Astrocyte (in vitro differentiated cells and primary cell): ENCODE data around the gene RDH5. TPM values are rescaled to one million over a fixed set of nuclear protein-coding genes. Genes with fewer than 3 reads are reported as not detected.

Experiments
- DNase-seq: peaks from one replicate; pipeline ENCODE4 v3.0.0-alpha.2; 2010; ENCODE audit warnings: low read depth
- FAIRE-seq: peaks from 2 replicates; lab custom pipeline; 2011; peaks lifted over from hg19 to GRCh38; lab: Jason Lieb, UNC
- H2AFZ ChIP-seq: 2 replicates; pipeline ENCODE4 v1.6.0; 2012; ENCODE audit warnings: low read depth, low read length, inconsistent platforms
- H3K27ac ChIP-seq: 2 replicates; pipeline ENCODE4 v1.5.1; 2011; ENCODE audit warnings: low read depth, low read length, inconsistent platforms
- H3K27me3 ChIP-seq: 2 replicates; pipeline ENCODE4 v1.6.0; 2011; ENCODE audit warnings: low read length, inconsistent platforms; ENCODE audit not compliant: insufficient read depth
- H3K36me3 ChIP-seq: 2 replicates; pipeline ENCODE4 v1.5.1; 2011; ENCODE audit warnings: low read length, inconsistent platforms; ENCODE audit not compliant: insufficient read depth
- H3K4me1 ChIP-seq: 2 replicates; pipeline ENCODE4 v1.5.1; 2011; ENCODE audit warnings: low read length, inconsistent platforms; ENCODE audit not compliant: insufficient read depth
- H3K4me2 ChIP-seq: 2 replicates; pipeline ENCODE4 v1.6.0; 2012; ENCODE audit warnings: low read length, inconsistent platforms
- H3K4me3 ChIP-seq: 2 replicates; pipeline ENCODE4 v1.5.1; 2011; ENCODE audit warnings: low read depth, mild to moderate bottlenecking, low read length, inconsistent platforms; ENCODE audit not compliant: insufficient read depth
- H3K79me2 ChIP-seq: 2 replicates; pipeline ENCODE4 v1.6.0; 2012; ENCODE audit warnings: mild to moderate bottlenecking, low read length, inconsistent platforms; ENCODE audit not compliant: insufficient read depth
- H3K9ac ChIP-seq: 2 replicates; pipeline ENCODE4 v1.6.0; 2012; ENCODE audit warnings: mild to moderate bottlenecking, low read length, inconsistent platforms
- H3K9me3 ChIP-seq: 2 replicates; pipeline ENCODE4 v1.5.1; 2012; ENCODE audit warnings: low read depth, mild to moderate bottlenecking, low read length, inconsistent platforms; ENCODE audit not compliant: insufficient read depth
- H4K20me1 ChIP-seq: 2 replicates; pipeline ENCODE4 v1.6.0; 2012; ENCODE audit warnings: low read length, inconsistent platforms; ENCODE audit not compliant: insufficient read depth
- H3K27ac Mint-ChIP-seq: one replicate; pipeline ENCODE4 v1.8.0; 2021; ENCODE audit warnings: mild to moderate bottlenecking, mixed read lengths; ENCODE audit not compliant: unreplicated experiment
- H3K27me3 Mint-ChIP-seq: one replicate; pipeline ENCODE4 v1.8.0; 2021; ENCODE audit warnings: low read depth, mixed read lengths; ENCODE audit not compliant: unreplicated experiment
- H3K36me3 Mint-ChIP-seq: one replicate; pipeline ENCODE4 v1.8.0; 2021; ENCODE audit warnings: low read depth, mixed read lengths; ENCODE audit not compliant: unreplicated experiment
- H3K4me1 Mint-ChIP-seq: one replicate; pipeline ENCODE4 v1.8.0; 2021; ENCODE audit warnings: low read depth, mixed read lengths; ENCODE audit not compliant: unreplicated experiment
- H3K4me3 Mint-ChIP-seq: one replicate; pipeline ENCODE4 v1.8.0; 2021; ENCODE audit warnings: mild to moderate bottlenecking, moderate library complexity, mixed read lengths; ENCODE audit not compliant: unreplicated experiment
- H3K9me3 Mint-ChIP-seq: one replicate; pipeline ENCODE4 v1.8.0; 2021; ENCODE audit warnings: mild to moderate bottlenecking, mixed read lengths; ENCODE audit not compliant: unreplicated experiment
- EZH2 ChIP-seq: IDR thresholded peaks from 2 replicates; pipeline ENCODE4 v1.6.1; 2012; ENCODE audit warnings: mild to moderate bottlenecking, low read length, inconsistent platforms; ENCODE audit not compliant: insufficient read depth
- total RNA-seq: library from RNA; stranded (reverse); gene quantifications from 2 replicates; pipeline ENCODE4 v1.2.1, GENCODE V29; 2021
- TF ChIP-seq, protein P1 (sequence below): IDR thresholded peaks from 2 replicates; pipeline ENCODE4 v1.5.1; 2011; ENCODE audit warnings: low read depth, mild to moderate bottlenecking, inconsistent platforms, low read length, moderate library complexity; ENCODE audit not compliant: insufficient read depth

Gene RDH5
- total RNA-seq, 1 donor from 2014 or later = 2.1 TPM

- H3K4me2 ChIP-seq = no peak overlapping the region
- no peak overlapping the region for H2AFZ ChIP-seq
- H3K9ac ChIP-seq = no peak overlapping the region
- Mint-ChIP-seq H3K4me3 (peak overlapping the region; percentile 45), H3K9me3 (no peaks in the 10 kb centered on the region), H3K36me3 (no peaks in the 10 kb centered on the region), H3K27ac (no peak overlapping the region), H3K27me3 (no peaks in the 10 kb centered on the region), H3K4me1 (peaks cover 12% of the 10 kb centered on the region)
- no peaks in the 10 kb centered on the region for H3K9me3 ChIP-seq
- no peak for DNase-seq
- H4K20me1 ChIP-seq = peaks cover 6% of the 10 kb centered on the region
- no peaks in the 10 kb centered on the region for H3K36me3 ChIP-seq
- no peaks in the 10 kb centered on the region for H3K27me3 ChIP-seq
- no peak for FAIRE-seq
- H3K27ac ChIP-seq = no peak overlapping the region
- no peak overlapping the region for H3K4me3 ChIP-seq
- no peak for TF ChIP-seq EZH2
- TF ChIP-seq, protein P1, sequence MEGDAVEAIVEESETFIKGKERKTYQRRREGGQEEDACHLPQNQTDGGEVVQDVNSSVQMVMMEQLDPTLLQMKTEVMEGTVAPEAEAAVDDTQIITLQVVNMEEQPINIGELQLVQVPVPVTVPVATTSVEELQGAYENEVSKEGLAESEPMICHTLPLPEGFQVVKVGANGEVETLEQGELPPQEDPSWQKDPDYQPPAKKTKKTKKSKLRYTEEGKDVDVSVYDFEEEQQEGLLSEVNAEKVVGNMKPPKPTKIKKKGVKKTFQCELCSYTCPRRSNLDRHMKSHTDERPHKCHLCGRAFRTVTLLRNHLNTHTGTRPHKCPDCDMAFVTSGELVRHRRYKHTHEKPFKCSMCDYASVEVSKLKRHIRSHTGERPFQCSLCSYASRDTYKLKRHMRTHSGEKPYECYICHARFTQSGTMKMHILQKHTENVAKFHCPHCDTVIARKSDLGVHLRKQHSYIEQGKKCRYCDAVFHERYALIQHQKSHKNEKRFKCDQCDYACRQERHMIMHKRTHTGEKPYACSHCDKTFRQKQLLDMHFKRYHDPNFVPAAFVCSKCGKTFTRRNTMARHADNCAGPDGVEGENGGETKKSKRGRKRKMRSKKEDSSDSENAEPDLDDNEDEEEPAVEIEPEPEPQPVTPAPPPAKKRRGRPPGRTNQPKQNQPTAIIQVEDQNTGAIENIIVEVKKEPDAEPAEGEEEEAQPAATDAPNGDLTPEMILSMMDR = no peak
- H3K79me2 ChIP-seq = peaks cover 6% of the 10 kb centered on the region
- H3K4me1 ChIP-seq = peaks cover 12% of the 10 kb centered on the region
These were observed 15.9 kb downstream of the RDH5 start for GRCh38 chr12:55736076-55736475.

DNA sequence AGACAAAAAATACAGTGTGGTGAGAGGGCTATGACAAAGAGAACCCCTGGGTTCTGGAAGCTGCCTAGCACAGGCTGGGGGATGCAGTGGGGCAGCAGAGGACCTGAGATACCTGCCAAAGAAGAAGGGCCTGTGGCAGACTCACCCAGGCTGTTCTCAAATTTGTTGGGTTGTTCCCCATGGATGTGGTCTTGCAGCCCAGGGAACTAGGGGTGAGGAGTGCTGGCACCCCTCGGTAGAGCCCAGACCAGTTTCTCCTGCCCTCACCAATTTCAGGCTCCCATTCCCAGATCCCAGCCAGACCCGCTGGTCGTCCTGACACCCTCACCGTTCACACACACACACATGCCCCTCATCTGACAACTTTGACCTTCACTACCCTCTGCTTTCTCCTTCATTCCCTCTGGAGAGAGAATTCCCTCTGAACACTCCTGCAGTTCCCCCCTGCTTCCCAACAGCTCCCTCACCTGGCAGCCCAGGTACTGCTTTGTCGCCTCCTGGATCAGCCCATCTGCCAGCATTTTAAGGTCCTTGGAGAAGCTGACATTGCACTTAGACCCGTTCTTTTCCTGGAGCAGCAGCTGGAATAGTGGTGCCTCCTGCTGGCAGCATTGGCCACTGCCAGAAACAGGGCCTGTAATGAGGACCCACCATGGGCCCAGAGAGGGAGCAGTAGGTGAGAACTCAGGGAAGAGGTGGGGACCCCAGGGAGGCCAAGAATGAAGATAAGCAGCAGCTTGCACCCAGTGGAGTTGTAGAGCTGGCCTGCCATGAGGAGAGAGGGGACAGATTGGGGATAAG lies 16.8 kb downstream of the RDH5 start:
- TF ChIP-seq, protein P1 = peak; percentile 73
- TF ChIP-seq EZH2 = no peak
- peaks cover 6% of the 10 kb centered on the region for H4K20me1 ChIP-seq
- no peaks in the 10 kb centered on the region for H3K27me3 Mint-ChIP-seq
- H3K4me2 ChIP-seq = no peak overlapping the region
- no peak overlapping the region for H3K27ac ChIP-seq
- DNase-seq (no peak), FAIRE-seq (no peak)
- no peaks in the 10 kb centered on the region for H3K9me3 Mint-ChIP-seq
- no peaks in the 10 kb centered on the region for H3K27me3 ChIP-seq
- peak overlapping the region; percentile 63 for H3K27ac Mint-ChIP-seq
- no peak overlapping the region for H3K9ac ChIP-seq
- H3K9me3 ChIP-seq = no peaks in the 10 kb centered on the region
- peak overlapping the region; percentile 65 for H3K4me3 Mint-ChIP-seq
- H3K36me3 ChIP-seq = no peaks in the 10 kb centered on the region
- H3K36me3 Mint-ChIP-seq = no peaks in the 10 kb centered on the region
- H3K4me1 Mint-ChIP-seq = peaks cover 12% of the 10 kb centered on the region
- peaks cover 14% of the 10 kb centered on the region for H3K4me1 ChIP-seq
- no peak overlapping the region for H3K4me3 ChIP-seq
- H3K79me2 ChIP-seq = peaks cover 4% of the 10 kb centered on the region
- H2AFZ ChIP-seq = no peak overlapping the region

DNA sequence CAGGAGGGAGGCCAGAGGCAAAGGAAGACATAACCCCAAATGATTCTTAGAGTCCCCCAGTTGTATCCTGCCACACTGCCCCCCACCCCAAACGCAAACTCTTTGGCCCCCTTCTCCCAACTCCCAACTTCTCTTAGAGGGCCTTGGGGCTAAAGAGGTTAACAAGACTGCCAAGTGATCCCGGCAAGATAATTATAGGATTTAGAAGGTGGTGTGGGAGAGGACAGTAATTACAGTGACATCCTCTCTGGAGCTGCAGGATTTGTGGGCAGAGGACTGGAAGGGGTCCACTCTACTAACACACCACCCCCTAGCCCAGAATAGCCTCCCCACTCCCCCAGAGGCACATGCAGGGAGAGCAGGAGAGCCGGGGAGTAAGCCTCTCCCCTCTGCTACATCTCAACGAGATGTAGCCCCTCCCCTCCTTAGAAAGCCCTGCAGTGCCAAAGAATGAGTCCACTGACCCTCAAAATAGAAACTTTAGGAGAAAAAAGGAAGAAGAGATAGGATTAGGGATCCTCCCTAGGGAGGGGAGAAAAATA lies 17.5 kb downstream of the RDH5 start:
- TF ChIP-seq EZH2 = no peak
- TF ChIP-seq, protein P1 = no peak
- H3K27me3 ChIP-seq = no peaks in the 10 kb centered on the region
- H3K4me3 ChIP-seq = peak overlapping the region; percentile 73
- peak overlapping the region; percentile 94 for H3K4me2 ChIP-seq
- Mint-ChIP-seq H3K27me3 (no peaks in the 10 kb centered on the region), H3K36me3 (no peaks in the 10 kb centered on the region), H3K4me1 (peaks cover 14% of the 10 kb centered on the region), H3K9me3 (no peaks in the 10 kb centered on the region), H3K27ac (peak overlapping the region; percentile 63), H3K4me3 (peak overlapping the region; percentile 84)
- DNase-seq (no peak), FAIRE-seq (no peak)
- H3K36me3 ChIP-seq = no peaks in the 10 kb centered on the region
- H3K9me3 ChIP-seq = no peaks in the 10 kb centered on the region
- no peak overlapping the region for H3K27ac ChIP-seq
- H3K4me1 ChIP-seq = peaks cover 19% of the 10 kb centered on the region
- H3K79me2 ChIP-seq = no peaks in the 10 kb centered on the region
- H3K9ac ChIP-seq = peak overlapping the region; percentile 77
- peak overlapping the region; percentile 85 for H2AFZ ChIP-seq
- peaks cover under 1% of the 10 kb centered on the region for H4K20me1 ChIP-seq
